ENCODE measurements around the gene ATG3. TPM values are rescaled to one million over a fixed set of nuclear protein-coding genes. Genes with fewer than 3 reads are reported as not detected.
"Not testable (repeated sequence)": the region's sequence is repeated elsewhere in the genome, so short reads cannot be mapped to it uniquely, and the experiment has no call there.

ATG3 gene
- 115 and 126 TPM in 2 replicates for total RNA-seq (2014; rRNA removed; shearing (Covaris generic))

DNA sequence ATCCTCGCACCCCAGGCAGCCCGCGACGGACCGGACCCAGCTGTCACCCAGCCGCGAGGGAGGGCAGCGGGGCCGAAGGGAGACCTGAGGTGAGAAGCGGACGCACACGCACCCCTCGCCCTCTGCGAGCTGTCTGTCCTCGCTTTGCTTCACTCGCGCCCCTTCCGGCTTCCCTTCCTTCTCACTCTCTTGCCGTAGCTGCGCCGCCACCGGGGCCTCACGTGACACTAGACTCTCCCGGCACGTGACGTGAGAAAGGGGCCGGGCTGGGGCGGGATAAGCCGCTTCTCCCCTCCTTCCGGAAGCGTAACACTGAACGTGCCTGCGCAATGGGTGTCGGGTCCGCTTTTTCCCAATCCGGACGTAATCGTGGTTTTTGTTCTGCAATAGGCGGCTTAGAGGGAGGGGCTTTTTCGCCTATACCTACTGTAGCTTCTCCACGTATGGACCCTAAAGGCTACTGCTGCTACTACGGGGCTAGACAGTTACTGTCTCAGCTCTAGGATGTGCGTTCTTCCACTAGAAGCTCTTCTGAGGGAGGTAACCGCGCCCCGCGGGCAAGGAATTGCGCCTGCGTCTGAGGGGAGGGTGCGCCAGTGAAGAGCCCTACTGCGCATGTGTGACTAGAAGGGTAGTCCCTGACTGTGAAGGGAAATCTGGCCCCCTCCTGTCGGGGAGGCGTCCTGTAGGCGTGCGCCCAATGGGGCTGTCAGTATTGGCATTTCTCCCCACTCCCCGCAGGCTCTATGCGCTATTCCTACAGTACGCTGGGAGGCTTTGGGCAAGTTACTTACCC, at the start of gene ATG3, which contains the start of gene SLC35A5:
ATG3 (minus strand) TSS at position 229 of the 796 bp plus-strand sequence. CDS start 434 bp downstream, outside the sequence.
SLC35A5 (plus strand) TSS at position 312 of the 796 bp plus-strand sequence. CDS start 1,359 bp downstream, outside the sequence.
- peak; percentile 98 for DNase-seq (ENCODE audit: low read depth)

DNA sequence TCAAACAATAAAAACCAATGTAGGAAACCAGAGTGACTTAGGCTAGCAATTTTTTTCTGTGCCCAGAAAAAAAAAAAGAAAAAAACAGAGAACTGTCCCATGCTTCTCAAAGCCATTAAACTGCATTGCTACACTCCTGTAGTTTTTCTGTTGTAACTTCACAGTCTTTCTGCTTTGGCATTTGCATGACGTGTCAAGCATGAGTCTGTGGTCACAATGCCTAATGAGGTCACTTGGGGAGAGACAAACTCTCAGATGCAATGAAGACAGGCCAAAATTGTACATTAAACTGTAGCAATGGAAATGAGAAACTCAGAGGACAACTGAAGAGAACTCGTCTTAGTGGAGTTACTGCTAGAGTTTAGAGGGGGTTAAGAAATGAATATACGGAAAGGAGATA, 48.4 kb upstream of the ATG3 start:
- DNase-seq (ENCODE audit: low read depth): peak; percentile 81

DNA sequence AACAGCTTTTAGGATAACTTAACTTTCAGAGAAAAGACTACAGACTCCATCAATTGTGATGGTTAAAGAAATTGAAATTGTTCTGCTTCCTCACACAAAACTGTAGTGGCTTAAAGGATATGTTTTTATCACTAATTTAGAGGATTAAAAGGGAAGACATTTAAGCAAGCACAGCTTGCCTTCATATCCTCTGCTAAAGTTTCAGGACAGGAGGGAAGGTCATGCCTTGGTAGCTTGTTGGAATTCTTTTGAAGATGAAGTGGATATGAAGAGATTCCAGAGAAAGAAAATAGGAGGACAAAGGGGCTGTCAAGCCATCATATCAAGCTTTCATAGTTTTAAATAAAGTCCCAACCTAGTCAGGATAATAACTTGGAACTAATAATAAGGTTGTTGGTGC, 46.1 kb upstream of the ATG3 start:
- DNase-seq (ENCODE audit: low read depth): no peak

DNA sequence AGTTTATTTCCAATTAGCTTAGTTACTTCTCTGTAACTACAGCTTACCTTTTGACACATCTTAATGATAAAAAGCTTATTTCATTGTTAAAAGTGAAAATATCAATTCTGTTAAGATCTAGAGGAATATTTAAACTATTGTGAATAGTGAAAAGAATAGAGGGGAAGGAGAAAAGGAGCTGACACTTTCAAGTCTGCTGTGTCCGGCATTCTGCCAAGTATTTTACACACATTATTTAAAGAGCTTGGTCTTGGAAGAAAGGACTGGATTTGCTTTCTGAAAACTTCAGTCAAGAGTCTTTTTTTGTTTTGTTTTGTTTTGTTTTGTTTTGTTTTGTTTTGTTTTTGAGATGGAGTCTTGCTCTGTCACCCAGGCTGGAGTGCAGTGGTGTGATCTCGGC, 44.3 kb upstream of the ATG3 start:
- no peak for DNase-seq (ENCODE audit: low read depth)

DNA sequence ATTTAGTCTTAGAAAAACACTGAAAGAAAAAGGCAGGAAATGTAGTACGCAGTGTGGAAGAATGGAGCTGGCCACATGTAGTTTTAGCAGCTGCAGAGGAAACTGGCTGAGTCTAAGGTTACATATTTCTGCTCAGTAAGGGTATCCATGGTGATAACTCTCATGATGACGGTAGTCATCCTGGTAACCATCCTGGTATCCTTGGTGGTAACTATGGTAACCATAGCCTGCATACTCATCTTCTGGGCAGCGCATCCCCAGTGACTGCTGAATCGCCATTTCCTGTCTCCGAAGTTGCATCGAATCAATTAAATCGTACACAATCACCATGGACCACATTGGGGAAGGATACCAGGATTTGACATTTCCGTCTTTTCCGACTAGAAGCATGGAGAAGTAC, 43.5 kb upstream of the ATG3 start:
- peak; percentile 81 for DNase-seq (ENCODE audit: low read depth)

DNA sequence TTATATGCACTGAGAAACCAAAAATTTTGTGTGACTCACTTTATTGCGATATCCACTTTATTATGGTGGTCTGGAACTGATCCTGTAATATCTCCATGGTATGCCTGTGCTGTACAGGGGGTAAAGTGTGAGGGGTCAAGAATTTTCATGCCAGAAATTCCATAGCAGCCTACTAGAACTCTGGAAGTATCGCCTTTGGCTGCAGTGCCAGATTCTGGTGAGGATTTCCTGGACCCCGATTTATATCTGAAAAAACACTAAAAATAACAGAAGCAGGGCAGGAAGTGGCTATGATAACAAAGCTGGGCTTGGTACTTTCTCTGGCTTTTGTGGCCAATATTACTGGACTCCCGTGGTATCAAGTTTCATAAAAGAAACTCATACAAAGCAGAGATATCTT, 42.8 kb upstream of the ATG3 start:
- peak; percentile 79 for DNase-seq (ENCODE audit: low read depth)

- no peak for DNase-seq (ENCODE audit: low read depth)
These were observed 40.6 kb upstream of the ATG3 start for GRCh38 chr3:112602217-112602838.

DNA sequence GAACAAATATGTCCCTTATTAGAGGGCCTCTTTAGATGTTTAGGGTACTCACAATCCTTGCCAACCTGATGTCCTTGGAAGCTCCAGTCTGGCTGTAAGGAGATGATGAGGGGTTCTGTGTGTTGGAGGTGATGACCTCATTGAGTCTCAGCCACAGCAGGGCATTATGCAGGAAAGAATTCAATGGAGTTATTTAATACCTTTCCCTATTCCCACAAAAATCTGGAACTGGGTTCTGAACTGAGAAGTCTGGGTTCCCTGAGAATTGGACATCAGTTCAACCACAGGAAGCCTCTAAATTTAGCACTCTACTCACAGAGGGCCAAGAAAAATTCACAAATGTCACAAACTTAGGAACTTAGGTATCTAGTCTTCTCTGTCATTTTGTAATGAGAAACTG, 37.0 kb upstream of the ATG3 start:
- DNase-seq (ENCODE audit: low read depth): no peak

DNA sequence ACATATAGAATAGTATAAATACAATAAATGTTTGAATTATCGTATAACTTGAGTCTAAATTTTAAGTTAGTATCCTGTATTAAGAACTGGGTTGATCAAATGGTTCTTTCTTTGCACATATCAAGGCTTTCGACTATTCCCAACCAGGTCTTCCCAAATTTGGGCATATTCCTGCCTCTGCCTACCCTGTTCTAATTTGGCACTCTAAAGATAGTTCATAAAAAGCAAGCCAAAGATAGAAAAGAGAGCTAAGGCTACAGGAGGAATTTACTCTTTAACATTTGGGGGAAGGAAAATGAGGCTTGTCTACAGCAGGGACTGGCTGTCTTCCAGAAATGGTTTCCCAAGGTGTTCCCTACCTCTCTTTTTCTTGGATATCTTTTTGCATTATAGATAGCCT, 36.2 kb upstream of the ATG3 start:
- DNase-seq (ENCODE audit: low read depth): no peak

DNA sequence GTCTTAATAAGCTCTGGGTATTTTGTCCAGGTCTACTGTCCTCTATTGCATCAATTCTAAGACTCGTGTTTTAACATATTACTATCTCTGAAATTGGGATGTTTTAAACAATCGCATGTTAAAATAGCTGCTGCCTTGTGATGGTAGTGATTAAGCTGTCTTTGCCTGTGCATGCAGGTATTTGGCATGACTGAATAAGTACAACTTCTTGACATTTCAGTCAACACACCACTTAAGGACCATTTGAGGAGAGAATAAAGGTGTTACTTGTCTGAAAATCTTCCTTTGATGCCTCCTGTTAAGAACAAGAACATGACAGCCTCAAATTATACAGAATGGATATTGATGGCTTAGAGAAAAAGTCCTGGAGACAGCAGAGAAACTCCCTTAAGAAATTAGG, 33.1 kb upstream of the ATG3 start:
- no peak for DNase-seq (ENCODE audit: low read depth)

DNA sequence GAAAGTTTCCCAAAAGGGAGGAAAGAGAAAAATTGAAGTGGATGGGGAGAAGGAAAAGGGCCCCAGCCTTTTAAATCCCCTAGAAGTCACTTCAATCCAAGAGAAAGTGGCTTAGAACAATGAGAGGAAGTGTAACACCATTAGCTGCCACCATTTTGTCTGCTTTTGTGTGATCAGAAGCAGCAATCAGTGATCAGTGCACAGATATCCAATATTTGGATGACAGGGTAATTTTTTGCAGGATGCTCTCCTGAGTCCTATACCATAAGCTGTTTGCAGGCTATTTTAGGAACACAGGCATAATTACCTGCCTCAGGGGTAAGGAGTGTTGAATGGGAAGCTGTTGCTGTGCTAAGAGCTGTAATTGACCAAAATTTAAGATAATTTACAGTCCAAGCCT, 31.5 kb upstream of the ATG3 start:
- no peak for DNase-seq (ENCODE audit: low read depth)

GRCh38 chr3:112587336-112587735, 25.6 kb upstream of the ATG3 start:
- DNase-seq (ENCODE audit: low read depth): no peak

- DNase-seq (ENCODE audit: low read depth): no peak
These were observed 24.0 kb upstream of the ATG3 start for GRCh38 chr3:112585782-112586181.

DNA sequence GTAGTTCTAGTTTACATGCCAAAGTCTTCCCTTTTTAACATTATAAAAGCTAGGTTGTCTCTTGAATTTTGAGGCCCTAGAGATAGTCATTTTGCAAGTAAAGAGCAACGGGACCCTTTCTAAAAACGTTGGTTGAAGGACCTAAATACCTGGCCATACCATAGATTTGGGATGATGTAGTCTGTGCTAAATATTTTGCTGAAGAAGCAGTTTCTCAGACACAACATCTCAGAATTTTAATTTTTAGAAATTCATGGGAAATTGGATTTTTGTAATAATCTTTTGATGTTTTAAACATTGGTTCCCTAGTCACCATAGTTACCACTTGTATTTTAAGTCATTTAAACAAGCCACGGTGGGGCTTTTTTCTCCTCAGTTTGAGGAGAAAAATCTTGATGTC, 21.3 kb upstream of the ATG3 start:
- DNase-seq (ENCODE audit: low read depth): no peak

- DNase-seq (ENCODE audit: low read depth): peak; percentile 65
These were observed 20.6 kb upstream of the ATG3 start for GRCh38 chr3:112582244-112582874.

GRCh38 chr3:112579697-112580096, 17.9 kb upstream of the ATG3 start:
- DNase-seq (ENCODE audit: low read depth): no peak

DNA sequence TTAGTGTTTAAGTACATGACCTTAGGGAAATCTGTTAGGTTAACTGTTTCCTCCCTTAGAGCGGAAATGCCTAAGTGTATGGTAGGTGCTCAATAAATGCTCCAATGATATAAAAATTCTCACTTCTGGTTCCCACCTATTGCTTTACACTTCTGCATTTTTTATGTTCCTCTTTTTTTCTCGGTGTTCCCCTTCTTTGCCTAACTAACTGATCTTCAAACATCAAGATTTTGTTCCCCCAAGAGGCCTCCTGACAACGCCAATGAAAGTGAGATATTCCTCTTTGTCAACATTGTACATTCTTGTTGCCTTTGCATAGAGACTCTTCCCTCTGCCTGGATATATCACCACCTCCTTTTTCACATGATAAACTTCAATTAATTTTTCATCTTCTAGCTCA, 17.5 kb upstream of the ATG3 start:
- no peak for DNase-seq (ENCODE audit: low read depth)

DNA sequence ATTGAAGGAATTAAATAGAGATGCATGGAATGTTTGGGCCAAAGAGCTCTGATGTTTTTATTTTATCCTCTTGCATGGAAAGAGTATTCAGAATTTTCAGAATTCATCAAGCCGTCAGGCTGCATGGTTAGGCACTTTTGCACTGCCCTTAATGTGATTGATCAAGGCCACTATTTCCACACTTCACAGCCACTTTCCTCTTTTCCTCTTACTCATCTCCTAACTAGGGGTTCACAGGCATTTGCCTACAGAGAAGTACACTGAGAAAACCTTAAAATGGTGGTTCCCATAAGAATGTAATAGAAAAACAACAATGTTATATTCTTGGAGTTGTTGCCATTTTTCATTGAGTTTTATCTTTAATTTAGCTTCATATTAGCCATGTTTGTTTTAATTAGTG, 10.9 kb upstream of the ATG3 start:
- DNase-seq (ENCODE audit: low read depth): no peak

DNA sequence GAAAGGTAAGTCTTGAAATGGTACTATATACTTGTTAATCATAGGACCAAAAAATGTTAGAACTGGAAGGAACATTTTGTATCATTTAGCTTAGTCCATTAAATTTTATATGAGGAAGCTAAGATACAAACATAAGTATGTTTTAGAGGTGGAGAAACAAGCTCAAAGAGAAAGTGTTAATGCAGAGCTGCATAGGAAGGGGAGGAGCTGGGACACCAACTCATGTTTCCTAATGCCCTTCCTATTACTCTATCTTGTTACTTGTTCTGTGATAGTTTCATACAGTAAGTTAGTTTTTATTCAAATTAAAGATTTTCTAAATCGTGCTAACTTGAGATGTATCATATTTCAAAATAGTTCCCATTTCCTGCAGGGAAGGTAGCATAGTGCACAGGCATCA, 7.5 kb upstream of the ATG3 start:
- no peak for DNase-seq (ENCODE audit: low read depth)

DNA sequence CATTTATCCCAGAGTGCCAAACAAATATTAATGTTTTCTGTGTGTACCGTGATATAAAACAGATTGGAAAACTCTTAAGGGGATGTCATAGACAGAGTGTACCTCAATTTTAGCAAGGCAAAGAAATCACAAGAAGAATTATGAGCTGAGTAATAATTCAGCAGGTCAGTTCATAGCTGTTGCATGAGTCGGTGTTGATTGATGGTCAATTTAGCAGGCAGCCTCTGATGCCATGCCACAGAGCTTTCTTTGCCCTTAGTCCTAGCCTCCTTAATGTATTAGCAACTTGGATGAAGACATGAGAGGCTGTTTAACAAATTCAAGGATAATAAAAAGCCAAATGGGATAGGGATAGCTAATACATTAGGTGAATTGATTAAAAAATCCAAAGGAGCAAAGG, 6.9 kb upstream of the ATG3 start:
- peak; percentile 14 for DNase-seq (ENCODE audit: low read depth)

DNA sequence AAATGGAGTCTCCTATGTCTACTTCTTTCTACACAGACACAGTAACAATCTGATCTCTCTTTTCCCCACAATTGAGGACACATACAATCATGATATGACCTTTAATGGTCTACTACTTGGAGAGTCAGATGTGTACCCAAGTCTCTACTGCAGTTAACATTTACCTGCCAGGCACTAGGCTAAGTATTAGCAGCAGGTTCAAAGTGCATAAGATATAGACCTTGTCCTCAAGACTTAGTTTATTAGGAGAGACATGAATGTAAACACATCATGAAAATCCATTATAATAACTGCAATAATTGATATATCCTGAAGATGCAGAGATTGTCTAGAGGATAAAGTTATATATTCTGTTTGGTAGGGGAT, 3.2 kb upstream of the ATG3 start:
- DNase-seq (ENCODE audit: low read depth): no peak

- DNase-seq (ENCODE audit: low read depth): not testable (repeated sequence)
These were observed 2.6 kb upstream of the ATG3 start for GRCh38 chr3:112564247-112564939.

DNA sequence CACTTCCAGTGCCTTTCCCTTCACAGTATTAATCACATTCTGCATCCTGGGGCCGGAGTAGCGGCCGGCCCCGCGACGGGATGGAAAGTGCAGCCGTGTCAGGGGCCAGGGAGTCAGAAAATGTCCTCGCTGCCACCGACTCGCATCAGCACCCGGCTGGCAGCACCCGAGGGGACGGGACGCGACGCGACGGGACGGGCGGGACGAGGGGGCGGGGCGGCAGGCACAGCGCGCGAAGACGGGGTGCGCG, 353 bp downstream of the ATG3 start:
- no peak for DNase-seq (ENCODE audit: low read depth)

All from RPMI7951 (cell line).